Mucosa of descending colon (tissue), 3 donors: ENCODE measurements around the gene NDUFS2. TPM values are rescaled to one million over a fixed set of nuclear protein-coding genes. Genes with fewer than 3 reads are reported as not detected.

Experiments used
- ATAC-seq: fragments of 200-7000 bp; cut with Tn5 transposase; one replicate; pipeline ENCODE4 v1.9.1; 2020; ENCODE audit warnings: mild to moderate bottlenecking, moderate library complexity
- DNase-seq, 3 donors: peaks; one replicate each; pipeline ENCODE4 v3.0.0-alpha.2; 2020
- H3K36me3 ChIP-seq: fragments of 200-600 bp; one replicate; pipeline ENCODE4 v1.8.0; 2021; ENCODE audit warnings: low read depth, mild to moderate bottlenecking
- H3K4me1 ChIP-seq: fragments of 200-600 bp; one replicate; pipeline ENCODE4 v1.8.0; 2021; ENCODE audit warnings: low read depth, mild to moderate bottlenecking
- H3K4me3 ChIP-seq: fragments of 200-600 bp; one replicate; pipeline ENCODE4 v1.8.0; 2021; ENCODE audit warnings: mild to moderate bottlenecking
- H3K9me3 ChIP-seq: fragments of 200-600 bp; one replicate; pipeline ENCODE4 v1.8.0; 2021; ENCODE audit warnings: mild to moderate bottlenecking
- CTCF ChIP-seq: fragments of 200-600 bp; IDR thresholded peaks from one replicate; pipeline ENCODE4 v1.8.0; 2022; ENCODE audit warnings: antibody characterized with exemption, mild to moderate bottlenecking
- intact Hi-C, 2 donors: fragments of 100-400 bp; cut with DNase I in 1 of 2; cut with micrococcal nuclease in 1 of 2; formaldehyde crosslinking; loops; one replicate each; pipeline versions ENCODE4 v1.11.0 to v1.11.1; 2022; cut with DNase I, micrococcal nuclease
- microRNA-seq: library from miRNA; unstranded; fragments of <30 nt; microRNA quantifications from one replicate; pipeline ENCODE4, GENCODE V29; 2019
- total RNA-seq, 3 donors: library from RNA; stranded (reverse); fragmentation: NEBNext Ultra II Directional in 2 of 3; extraction: Animal tissue kit (Norgen Biotek cat#: 25700) in 2 of 3; gene quantifications; one replicate each; pipeline versions ENCODE4 v1.2.1 to v1.2.4, GENCODE V29; 2021 to 2023
- donor health status: DM: no; HTN: no; CAD: no; lungs with moderate emphysema.
- donor health status: DM: no; HTN: no; CAD: no.
- donor health status: DM: no; HTN: yes; CAD: no.

NDUFS2 gene
- total RNA-seq, 3 donors from 2014 or later = 119 to 159 (median 154) TPM

- intact Hi-C loops = no loop called here
- no peak overlapping the region for H3K4me3 ChIP-seq
- H3K36me3 ChIP-seq = no peaks in the 10 kb centered on the region
- DNase-seq (no peak), ATAC-seq (no peak)
- no peaks in the 10 kb centered on the region for H3K4me1 ChIP-seq
- peaks cover 9% of the 10 kb centered on the region for H3K9me3 ChIP-seq
- TF ChIP-seq CTCF = no peak
Measured at GRCh38 chr1:161261261-161262235, 59.4 kb downstream of the NDUFS2 start.

Small RNA genes within 50 kb of the gene (microRNA-seq; reads per million reads assigned to microRNA genes)
- gene MIR5187 = 1.6 reads per million

Other genes starting within 250 kb of the NDUFS2 start
- gene ITLN2, start 247.6 kb upstream of the NDUFS2 start, total RNA-seq = not detected
- 100 to 1,000 TPM in 2 of 3 donors, 10 to 100 TPM in 1; 84.0 to 222 (median 157) TPM for gene F11R, start 181.2 kb upstream of the NDUFS2 start, total RNA-seq
- 100 to 1,000 TPM in 1 of 3 donors, 10 to 100 TPM in 2; 48.9 to 105 (median 80.1) TPM for gene TSTD1, start 163.4 kb upstream of the NDUFS2 start, total RNA-seq
- 10 to 100 TPM; 66.8 to 80.5 (median 71.7) TPM for gene USF1, start 156.4 kb upstream of the NDUFS2 start, total RNA-seq
- 1 to 10 TPM; 3.8 to 9.0 (median 8.1) TPM for gene ARHGAP30, start 132.5 kb upstream of the NDUFS2 start, total RNA-seq
- gene NECTIN4, start 112.8 kb upstream of the NDUFS2 start, total RNA-seq = 1 to 10 TPM; 1.6 to 5.4 (median 4.6) TPM
- 10 to 100 TPM in 1 of 3 donors, 1 to 10 TPM in 2; 9.5 to 10.7 (median 9.7) TPM for gene KLHDC9, start 104.0 kb upstream of the NDUFS2 start, total RNA-seq
- gene PFDN2, start 84.3 kb upstream of the NDUFS2 start, total RNA-seq = 10 to 100 TPM; 20.7 to 40.2 (median 29.4) TPM
- 10 to 100 TPM; 56.7 to 79.7 (median 62.8) TPM for gene NIT1, start 84.3 kb upstream of the NDUFS2 start, total RNA-seq
- 10 to 100 TPM; 33.3 to 43.0 (median 37.2) TPM for gene DEDD, start 69.7 kb upstream of the NDUFS2 start, total RNA-seq
- 100 to 1,000 TPM in 1 of 3 donors, 10 to 100 TPM in 2; 88.6 to 114 (median 90.6) TPM for gene UFC1, start 48.4 kb upstream of the NDUFS2 start, total RNA-seq
- gene USP21, start 42.9 kb upstream of the NDUFS2 start, total RNA-seq = 10 to 100 TPM; 20.1 to 35.4 (median 29.5) TPM
- gene PPOX, start 35.9 kb upstream of the NDUFS2 start, total RNA-seq = 10 to 100 TPM; 15.0 to 21.9 (median 16.3) TPM
- 10 to 100 TPM; 25.1 to 35.9 (median 33.3) TPM for gene B4GALT3, start 24.9 kb upstream of the NDUFS2 start, total RNA-seq
- 1 to 10 TPM in 2 of 3 donors, under 1 TPM in 1; 0.96 to 7.2 (median 3.8) TPM for gene ADAMTS4, start 3.3 kb upstream of the NDUFS2 start, total RNA-seq
- gene FCER1G, start 12.9 kb downstream of the NDUFS2 start, total RNA-seq = 10 to 100 TPM in 2 of 3 donors, 1 to 10 TPM in 1; 5.8 to 43.9 (median 27.1) TPM
- not detected for gene APOA2, start 21.3 kb downstream of the NDUFS2 start, total RNA-seq
- gene TOMM40L, start 23.7 kb downstream of the NDUFS2 start, total RNA-seq = 10 to 100 TPM; 17.2 to 24.5 (median 23.5) TPM
- gene NR1I3, start 35.8 kb downstream of the NDUFS2 start, total RNA-seq = not detected
- gene PCP4L1, start 56.4 kb downstream of the NDUFS2 start, total RNA-seq = 10 to 100 TPM in 1 of 3 donors, 1 to 10 TPM in 1, under 1 TPM in 1; 0.41 to 12.2 (median 1.6) TPM
- gene MPZ, start 107.6 kb downstream of the NDUFS2 start, total RNA-seq = 10 to 100 TPM in 1 of 3 donors, 1 to 10 TPM in 2; 2.1 to 12.2 (median 3.2) TPM
- gene SDHC, start 112.0 kb downstream of the NDUFS2 start, total RNA-seq = 100 to 1,000 TPM; 194 to 244 (median 244) TPM
- gene CFAP126, start 165.5 kb downstream of the NDUFS2 start, total RNA-seq = not detected